GM11168 (cell line): ENCODE data around the gene FSCN2.

Experiments
- in situ Hi-C: fragments of 300-500 bp; cut with MboI; formaldehyde crosslinking; loops from one replicate; pipeline ENCODE4 v1.12.0; 2022; ENCODE audit warnings: low sequenced_read_pairs; ENCODE audit not compliant: unreplicated experiment

The FSCN2 gene

DNA sequence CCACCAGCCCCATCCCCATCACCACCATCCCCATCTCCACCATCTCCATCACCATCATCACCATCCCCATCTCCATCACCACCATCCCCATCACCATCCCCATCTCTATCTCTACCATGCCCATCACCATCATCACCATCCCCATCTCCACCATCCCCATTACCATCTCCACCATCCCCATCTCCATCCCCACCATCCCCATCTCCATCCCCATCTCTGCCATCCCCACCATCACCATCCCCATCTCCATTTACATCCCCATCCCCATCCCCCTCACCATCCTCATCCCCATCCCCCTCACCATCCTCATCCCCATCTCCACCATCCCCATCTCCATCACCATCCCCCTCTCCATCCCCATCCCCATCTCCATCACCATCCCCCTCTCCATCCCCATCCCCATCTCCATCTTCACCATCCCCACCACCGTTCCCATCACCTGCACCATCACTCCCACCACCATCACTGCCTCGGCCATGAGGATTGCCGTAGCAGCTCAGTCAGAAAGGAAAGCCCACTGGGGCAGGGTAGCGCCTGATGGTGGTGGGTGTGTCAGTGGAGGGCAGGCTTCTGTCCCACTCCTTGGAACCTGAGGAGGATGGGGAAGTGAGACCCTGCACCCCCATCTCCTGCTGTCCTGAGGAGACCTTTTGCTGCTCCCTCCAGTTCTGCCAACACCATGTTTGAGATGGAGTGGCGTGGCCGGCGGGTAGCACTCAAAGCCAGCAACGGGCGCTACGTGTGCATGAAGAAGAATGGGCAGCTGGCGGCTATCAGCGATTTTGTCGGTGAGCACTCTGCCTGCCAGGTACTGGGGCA is 7.5 kb downstream of the FSCN2 start:
- in situ Hi-C loops, result no loop called here

- in situ Hi-C loops, result no loop called here
These were observed 8.4 kb downstream of the FSCN2 start for GRCh38 chr17:81536299-81537290.

DNA sequence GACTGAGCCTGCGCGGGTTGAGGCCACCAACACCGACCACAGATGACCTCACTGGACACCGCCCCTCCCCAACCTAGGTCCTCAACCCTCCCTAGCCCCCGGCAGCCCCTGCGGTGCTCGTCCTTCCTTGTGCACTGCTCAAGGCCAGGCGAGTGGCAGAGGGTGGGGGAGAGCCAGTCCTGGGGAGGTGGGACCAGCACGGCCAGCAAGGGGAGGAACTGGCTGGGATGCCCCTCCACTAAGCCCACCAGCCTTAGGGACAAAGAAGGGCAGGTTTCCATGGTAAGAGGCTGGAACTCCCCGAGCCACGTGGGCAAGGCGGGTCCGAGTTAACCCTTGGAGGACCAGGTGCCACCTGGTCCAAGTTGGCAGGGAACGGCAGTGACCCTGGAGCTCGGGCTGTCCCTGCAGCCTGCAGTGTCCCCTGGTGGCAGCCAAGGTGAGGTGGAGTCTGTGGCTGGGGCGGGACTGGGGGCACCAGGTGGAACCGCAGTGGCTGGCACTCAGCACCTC is 9.2 kb downstream of the FSCN2 start:
- in situ Hi-C loops, result no loop called here

DNA sequence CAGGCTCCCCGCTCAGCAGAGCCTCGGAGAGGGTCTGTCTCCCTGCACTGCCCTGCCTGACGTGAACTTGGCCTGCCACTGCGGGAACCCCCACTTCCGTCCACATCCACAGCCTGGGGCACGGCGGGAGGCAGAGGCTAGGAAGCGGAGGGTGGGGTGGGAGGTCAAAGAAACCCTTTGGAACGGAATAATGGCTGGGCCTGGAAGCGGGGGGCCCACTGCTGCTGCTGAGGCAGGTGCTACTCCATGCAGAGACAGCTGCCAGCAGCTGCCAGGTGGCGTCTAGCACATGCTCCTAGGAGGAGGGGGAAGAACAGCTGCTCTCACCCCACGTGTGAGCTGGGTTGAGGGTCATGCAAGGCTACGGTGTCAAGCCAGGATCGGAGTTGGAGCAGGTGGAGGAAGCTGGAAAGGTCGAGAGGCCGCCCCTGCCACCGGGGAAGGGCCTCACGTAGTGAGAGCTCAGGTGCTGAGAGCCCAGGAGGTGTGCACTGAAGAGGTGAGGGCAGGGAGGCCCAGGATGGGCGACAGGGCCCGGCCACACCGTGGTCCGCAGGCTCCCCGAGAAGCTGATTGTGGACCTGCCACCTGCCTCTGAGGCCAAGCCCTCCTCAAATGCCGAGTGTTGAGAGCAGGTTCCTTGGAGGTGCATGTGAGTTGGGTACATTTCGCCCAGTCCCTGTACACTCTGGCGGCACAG is 9.8 kb downstream of the FSCN2 start:
- in situ Hi-C loops, result no loop called here

GRCh38 chr17:81538651-81539570 is 10.7 kb downstream of the FSCN2 start:
- in situ Hi-C loops, result no loop called here

DNA sequence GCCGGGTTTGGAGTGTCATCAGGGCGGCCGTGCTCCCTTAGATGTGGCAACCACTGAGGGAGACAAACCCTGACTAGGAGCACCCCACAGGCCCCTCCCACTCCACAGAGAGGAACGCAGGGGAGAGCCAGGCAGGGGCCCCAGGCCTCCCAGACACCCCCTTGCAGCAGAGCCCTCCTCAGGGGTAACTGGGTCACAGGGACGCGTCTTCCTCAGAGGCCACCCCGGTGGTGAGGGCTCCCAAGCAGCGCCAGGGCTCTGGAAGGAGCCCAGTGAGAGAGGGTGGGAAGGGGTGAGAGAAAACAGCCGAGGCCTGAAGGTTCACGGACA is 11.4 kb downstream of the FSCN2 start:
- in situ Hi-C loops, result no loop called here

DNA sequence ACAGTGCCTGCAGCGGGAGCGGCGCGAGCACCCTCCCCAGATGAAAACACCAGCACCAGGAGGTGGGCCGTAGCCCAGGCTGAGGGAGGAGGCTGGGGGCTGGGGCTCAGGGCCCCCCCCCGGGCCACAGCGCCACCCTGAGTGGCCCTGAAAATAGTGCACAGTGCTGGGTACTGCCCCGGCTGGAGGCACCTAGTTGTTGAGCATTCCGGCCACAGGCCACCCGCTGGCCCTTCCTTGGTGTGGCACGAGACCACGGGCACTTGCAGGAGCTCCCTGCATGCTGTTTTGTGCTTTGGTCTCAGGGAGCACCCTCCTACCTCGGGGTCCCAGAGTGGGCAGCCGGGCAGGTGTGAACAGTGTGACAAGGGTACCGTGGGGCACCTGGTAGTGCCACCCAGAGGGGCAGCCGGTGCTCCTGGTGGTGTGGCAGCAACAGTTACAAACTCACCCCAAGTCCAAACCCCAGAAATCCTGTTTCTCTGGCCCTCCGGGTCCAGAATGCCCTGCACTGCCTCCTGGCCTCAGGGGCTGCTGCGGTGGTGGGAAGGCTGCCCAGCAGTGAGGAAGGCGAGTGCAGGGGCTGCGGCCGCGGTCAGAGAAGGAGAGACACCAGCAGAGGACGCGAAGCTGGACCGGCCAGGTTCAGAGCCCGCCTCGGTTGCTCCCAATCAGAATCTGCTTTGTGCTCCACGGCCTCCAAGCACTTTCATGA is 11.9 kb downstream of the FSCN2 start:
- in situ Hi-C loops, result no loop called here

GRCh38 chr17:81540676-81541027 is 12.5 kb downstream of the FSCN2 start:
- in situ Hi-C loops, result no loop called here

GRCh38 chr17:81541123-81541522 is 12.9 kb downstream of the FSCN2 start:
- in situ Hi-C loops, result no loop called here

GRCh38 chr17:81542431-81543338 is 14.5 kb downstream of the FSCN2 start:
- in situ Hi-C loops, result no loop called here

DNA sequence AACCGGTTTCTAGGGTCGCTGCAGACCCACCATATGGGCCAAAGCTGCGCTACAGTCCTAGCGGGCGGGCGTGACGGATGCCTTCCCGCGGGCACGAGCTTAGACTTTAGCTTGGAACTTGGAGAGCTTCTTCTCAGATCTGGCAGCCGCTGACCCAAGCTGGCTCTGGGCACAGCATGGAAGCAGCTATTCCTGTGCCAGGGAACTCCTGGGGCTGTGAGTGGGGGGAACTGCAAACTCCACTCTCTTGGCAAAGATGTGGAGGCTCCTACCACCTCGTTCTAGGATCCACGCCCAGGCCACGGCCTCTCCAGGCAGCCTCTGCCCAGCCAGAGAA is 15.1 kb downstream of the FSCN2 start:
- in situ Hi-C loops, result no loop called here

DNA sequence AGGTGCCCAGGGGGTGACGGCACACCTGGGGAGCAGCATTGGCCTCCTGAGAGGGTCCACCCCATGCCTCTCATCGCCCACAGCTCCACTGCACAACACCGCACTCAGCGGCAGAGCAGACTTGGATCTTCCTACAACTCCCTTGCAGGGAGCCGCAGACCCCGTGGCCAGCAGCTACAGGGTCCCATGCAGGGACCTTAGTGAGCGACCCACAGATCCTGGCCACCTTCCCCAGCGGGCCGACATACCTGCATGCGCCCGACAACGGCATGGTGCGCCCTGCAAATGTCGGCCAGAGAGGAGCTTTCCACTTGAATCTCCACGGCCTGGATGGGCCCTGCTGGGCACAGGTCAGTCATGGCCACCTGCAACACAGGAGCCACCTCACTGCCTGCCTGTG is 15.6 kb downstream of the FSCN2 start:
- in situ Hi-C loops, result no loop called here

GRCh38 chr17:81544281-81544974 is 16.3 kb downstream of the FSCN2 start:
- in situ Hi-C loops, result no loop called here

GRCh38 chr17:81545160-81545949 is 17.2 kb downstream of the FSCN2 start:
- in situ Hi-C loops, result no loop called here

GRCh38 chr17:81546906-81547613 is 18.9 kb downstream of the FSCN2 start:
- in situ Hi-C loops, result no loop called here

- in situ Hi-C loops, result no loop called here
These were observed 19.4 kb downstream of the FSCN2 start for GRCh38 chr17:81547614-81547982.
